Measurements from ENCODE around the gene HLA-DMA.

GRCh38 chr6:32922083-32922482 lies 30.8 kb downstream of the HLA-DMA start:
- TF ChIP-seq CREB1 (IDR thresholded peaks at IDR 0.05; ENCODE audit: low read depth) (no peak), REST (IDR thresholded peaks at IDR 0.05; ENCODE audit: low read depth) (no peak), ZBTB7A (IDR thresholded peaks at IDR 0.05; ENCODE audit: low read depth) (no peak), FOXM1 (IDR thresholded peaks at IDR 0.05; ENCODE audit: borderline replicate concordance, low read depth) (no peak), RAD21 (IDR thresholded peaks at IDR 0.05; ENCODE audit: low read depth) (no peak), EP300 (IDR thresholded peaks at IDR 0.05; ENCODE audit: borderline replicate concordance) (no peak), TEAD4 (IDR thresholded peaks at IDR 0.05) (no peak), MAX (IDR thresholded peaks at IDR 0.05) (no peak), TAF1 (IDR thresholded peaks at IDR 0.05; ENCODE audit: low read depth) (no peak), EGR1 (IDR thresholded peaks at IDR 0.05) (no peak), YY1 (IDR thresholded peaks at IDR 0.05; ENCODE audit: low read depth) (no peak)

Measured in Ishikawa (cell line).